Heart left ventricle (tissue), 13 donors: ENCODE results near the gene GTF2IRD1.

Experiments used
- POLR2A ChIP-seq, 2 donors: fragments of 450-650 bp; IDR thresholded peaks; one replicate each; pipeline ENCODE4 v1.6.1; 2017; ENCODE audit warnings: antibody characterized with exemption in 2 of 2, mild to moderate bottlenecking in 2 of 2, moderate library complexity in 2 of 2
- TF ChIP-seq, protein P1 (sequence below), 12 donors: fragments of 200-600 bp; sonication (generic) in 4 of 12; IDR thresholded peaks; one replicate each; pipeline versions ENCODE4 v1.5.0 to v1.8.0; 2018 to 2022; ENCODE audit warnings: antibody characterized with exemption in 12 of 12, mild to moderate bottlenecking in 5 of 12
- donor health status: ischemic (EF 13 %, LVEDD 7.1; RV severe dilation, severe dysfunction).
- donor health status: DM: no; HTN: yes; CAD: no.
- donor health status: DM: no; HTN: no; CAD: no.
- donor health status: ischemic (EF 25% LVEDD 6.9; RV normal size, moderate dysfunction).
- donor health status: ischemic (EF 25% LVEDD 5.7; RV mildly dilated, moderate dysfunction).
- donor health status: ischemic (EF 35%, LVEDD 5.7; RV mildly dilated, moderate dysfunction).
- donor health status: nonischemic (EF 11% LVEDD 7.7; RV severe dilation, severe dysfunction).
- donor health status: DM: yes; HTN: yes; CAD: no.
- donor health status: PGD.
- donor health status: ischemic (EF 29% LVEDD 5.4; RV normal size, mild dysfunction).
- donor health status: nonischemic (EF 23%, LVEDD 6.1; RV moderate dilation, normal function).

DNA sequence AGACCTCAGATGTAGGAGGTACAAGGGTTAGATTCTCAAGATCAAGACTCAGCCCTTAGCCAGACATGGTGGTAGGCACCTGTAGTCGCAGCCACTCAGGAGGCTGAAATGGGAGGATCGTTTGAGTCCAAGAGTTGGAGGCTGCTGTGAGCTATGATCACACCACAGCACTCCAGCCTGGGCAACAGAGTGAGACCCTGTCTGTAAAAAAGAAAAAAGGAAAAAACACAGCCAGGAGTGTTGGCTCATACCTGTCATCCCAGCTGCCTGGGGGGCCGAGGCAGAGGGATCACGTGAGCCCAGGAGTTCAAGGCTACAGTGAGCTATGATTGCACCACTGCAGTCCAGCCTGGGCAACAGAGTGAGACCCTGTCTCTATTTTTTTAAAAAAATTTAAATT, 69.3 kb downstream of the GTF2IRD1 start:
- TF ChIP-seq, protein P1, sequence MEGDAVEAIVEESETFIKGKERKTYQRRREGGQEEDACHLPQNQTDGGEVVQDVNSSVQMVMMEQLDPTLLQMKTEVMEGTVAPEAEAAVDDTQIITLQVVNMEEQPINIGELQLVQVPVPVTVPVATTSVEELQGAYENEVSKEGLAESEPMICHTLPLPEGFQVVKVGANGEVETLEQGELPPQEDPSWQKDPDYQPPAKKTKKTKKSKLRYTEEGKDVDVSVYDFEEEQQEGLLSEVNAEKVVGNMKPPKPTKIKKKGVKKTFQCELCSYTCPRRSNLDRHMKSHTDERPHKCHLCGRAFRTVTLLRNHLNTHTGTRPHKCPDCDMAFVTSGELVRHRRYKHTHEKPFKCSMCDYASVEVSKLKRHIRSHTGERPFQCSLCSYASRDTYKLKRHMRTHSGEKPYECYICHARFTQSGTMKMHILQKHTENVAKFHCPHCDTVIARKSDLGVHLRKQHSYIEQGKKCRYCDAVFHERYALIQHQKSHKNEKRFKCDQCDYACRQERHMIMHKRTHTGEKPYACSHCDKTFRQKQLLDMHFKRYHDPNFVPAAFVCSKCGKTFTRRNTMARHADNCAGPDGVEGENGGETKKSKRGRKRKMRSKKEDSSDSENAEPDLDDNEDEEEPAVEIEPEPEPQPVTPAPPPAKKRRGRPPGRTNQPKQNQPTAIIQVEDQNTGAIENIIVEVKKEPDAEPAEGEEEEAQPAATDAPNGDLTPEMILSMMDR (IDR thresholded peaks at IDR 0.05): no peak
- no peak for TF ChIP-seq POLR2A (IDR thresholded peaks at IDR 0.05)
